Astrocyte (in vitro differentiated cells and primary cell): ENCODE results near the gene CNN2. TPM values are rescaled to one million over a fixed set of nuclear protein-coding genes. Genes with fewer than 3 reads are reported as not detected.

Source experiments
- DNase-seq: peaks from one replicate; pipeline ENCODE4 v3.0.0-alpha.2; 2010; ENCODE audit warnings: low read depth
- FAIRE-seq: peaks from 2 replicates; lab custom pipeline; 2011; peaks lifted over from hg19 to GRCh38; lab: Jason Lieb, UNC
- H2AFZ ChIP-seq: 2 replicates; pipeline ENCODE4 v1.6.0; 2012; ENCODE audit warnings: low read depth, low read length, inconsistent platforms
- H3K27ac ChIP-seq: 2 replicates; pipeline ENCODE4 v1.5.1; 2011; ENCODE audit warnings: low read depth, low read length, inconsistent platforms
- H3K27me3 ChIP-seq: 2 replicates; pipeline ENCODE4 v1.6.0; 2011; ENCODE audit warnings: low read length, inconsistent platforms; ENCODE audit not compliant: insufficient read depth
- H3K36me3 ChIP-seq: 2 replicates; pipeline ENCODE4 v1.5.1; 2011; ENCODE audit warnings: low read length, inconsistent platforms; ENCODE audit not compliant: insufficient read depth
- H3K4me1 ChIP-seq: 2 replicates; pipeline ENCODE4 v1.5.1; 2011; ENCODE audit warnings: low read length, inconsistent platforms; ENCODE audit not compliant: insufficient read depth
- H3K4me2 ChIP-seq: 2 replicates; pipeline ENCODE4 v1.6.0; 2012; ENCODE audit warnings: low read length, inconsistent platforms
- H3K4me3 ChIP-seq: 2 replicates; pipeline ENCODE4 v1.5.1; 2011; ENCODE audit warnings: low read depth, mild to moderate bottlenecking, low read length, inconsistent platforms; ENCODE audit not compliant: insufficient read depth
- H3K79me2 ChIP-seq: 2 replicates; pipeline ENCODE4 v1.6.0; 2012; ENCODE audit warnings: mild to moderate bottlenecking, low read length, inconsistent platforms; ENCODE audit not compliant: insufficient read depth
- H3K9ac ChIP-seq: 2 replicates; pipeline ENCODE4 v1.6.0; 2012; ENCODE audit warnings: mild to moderate bottlenecking, low read length, inconsistent platforms
- H3K9me3 ChIP-seq: 2 replicates; pipeline ENCODE4 v1.5.1; 2012; ENCODE audit warnings: low read depth, mild to moderate bottlenecking, low read length, inconsistent platforms; ENCODE audit not compliant: insufficient read depth
- H4K20me1 ChIP-seq: 2 replicates; pipeline ENCODE4 v1.6.0; 2012; ENCODE audit warnings: low read length, inconsistent platforms; ENCODE audit not compliant: insufficient read depth
- H3K27ac Mint-ChIP-seq: one replicate; pipeline ENCODE4 v1.8.0; 2021; ENCODE audit warnings: mild to moderate bottlenecking, mixed read lengths; ENCODE audit not compliant: unreplicated experiment
- H3K27me3 Mint-ChIP-seq: one replicate; pipeline ENCODE4 v1.8.0; 2021; ENCODE audit warnings: low read depth, mixed read lengths; ENCODE audit not compliant: unreplicated experiment
- H3K36me3 Mint-ChIP-seq: one replicate; pipeline ENCODE4 v1.8.0; 2021; ENCODE audit warnings: low read depth, mixed read lengths; ENCODE audit not compliant: unreplicated experiment
- H3K4me1 Mint-ChIP-seq: one replicate; pipeline ENCODE4 v1.8.0; 2021; ENCODE audit warnings: low read depth, mixed read lengths; ENCODE audit not compliant: unreplicated experiment
- H3K4me3 Mint-ChIP-seq: one replicate; pipeline ENCODE4 v1.8.0; 2021; ENCODE audit warnings: mild to moderate bottlenecking, moderate library complexity, mixed read lengths; ENCODE audit not compliant: unreplicated experiment
- H3K9me3 Mint-ChIP-seq: one replicate; pipeline ENCODE4 v1.8.0; 2021; ENCODE audit warnings: mild to moderate bottlenecking, mixed read lengths; ENCODE audit not compliant: unreplicated experiment
- EZH2 ChIP-seq: IDR thresholded peaks from 2 replicates; pipeline ENCODE4 v1.6.1; 2012; ENCODE audit warnings: mild to moderate bottlenecking, low read length, inconsistent platforms; ENCODE audit not compliant: insufficient read depth
- total RNA-seq: library from RNA; stranded (reverse); gene quantifications from 2 replicates; pipeline ENCODE4 v1.2.1, GENCODE V29; 2021
- TF ChIP-seq, protein P1 (sequence below): IDR thresholded peaks from 2 replicates; pipeline ENCODE4 v1.5.1; 2011; ENCODE audit warnings: low read depth, mild to moderate bottlenecking, inconsistent platforms, low read length, moderate library complexity; ENCODE audit not compliant: insufficient read depth

CNN2 gene
- total RNA-seq, 1 donor from 2014 or later, result 819 TPM

DNA sequence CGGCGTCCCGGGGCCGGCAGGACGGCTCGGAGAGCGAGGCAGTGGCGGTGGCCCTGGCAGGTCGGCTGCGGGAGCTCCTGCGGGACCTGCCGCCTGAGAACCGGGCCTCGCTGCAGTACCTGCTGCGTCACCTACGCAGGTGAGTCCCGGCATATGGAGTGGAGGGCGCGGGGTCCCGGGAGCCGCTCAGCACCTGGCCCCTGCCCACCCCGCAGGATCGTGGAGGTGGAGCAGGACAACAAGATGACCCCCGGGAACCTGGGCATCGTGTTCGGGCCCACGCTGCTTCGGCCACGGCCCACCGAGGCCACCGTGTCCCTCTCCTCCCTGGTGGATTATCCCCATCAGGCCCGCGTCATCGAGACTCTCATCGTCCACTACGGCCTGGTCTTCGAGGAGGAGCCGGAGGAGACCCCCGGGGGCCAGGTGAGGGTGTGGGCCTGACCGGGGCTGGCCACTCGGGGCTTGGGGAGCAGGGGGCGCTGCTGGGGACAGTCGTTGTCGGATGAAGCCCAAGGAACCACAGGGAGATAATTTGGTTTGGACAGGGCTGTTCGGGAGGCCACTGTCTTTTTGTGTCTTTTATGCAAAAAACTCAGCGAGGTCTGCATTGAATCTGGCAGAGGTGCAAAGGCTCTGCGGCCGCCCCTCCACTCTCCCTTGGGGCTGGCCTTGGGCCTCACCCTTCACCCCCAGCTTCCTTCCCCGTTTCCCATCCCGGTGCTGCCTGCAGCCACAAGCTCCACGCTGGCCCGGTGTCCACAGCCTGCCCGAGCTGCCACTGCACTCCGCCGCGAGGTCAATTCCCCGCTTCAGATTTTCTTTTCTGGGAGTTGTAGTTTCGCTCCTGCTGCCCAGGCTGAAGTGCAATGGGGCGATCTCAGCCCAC, 56.8 kb downstream of the CNN2 start:
- no peak for TF ChIP-seq EZH2
- TF ChIP-seq, protein P1, sequence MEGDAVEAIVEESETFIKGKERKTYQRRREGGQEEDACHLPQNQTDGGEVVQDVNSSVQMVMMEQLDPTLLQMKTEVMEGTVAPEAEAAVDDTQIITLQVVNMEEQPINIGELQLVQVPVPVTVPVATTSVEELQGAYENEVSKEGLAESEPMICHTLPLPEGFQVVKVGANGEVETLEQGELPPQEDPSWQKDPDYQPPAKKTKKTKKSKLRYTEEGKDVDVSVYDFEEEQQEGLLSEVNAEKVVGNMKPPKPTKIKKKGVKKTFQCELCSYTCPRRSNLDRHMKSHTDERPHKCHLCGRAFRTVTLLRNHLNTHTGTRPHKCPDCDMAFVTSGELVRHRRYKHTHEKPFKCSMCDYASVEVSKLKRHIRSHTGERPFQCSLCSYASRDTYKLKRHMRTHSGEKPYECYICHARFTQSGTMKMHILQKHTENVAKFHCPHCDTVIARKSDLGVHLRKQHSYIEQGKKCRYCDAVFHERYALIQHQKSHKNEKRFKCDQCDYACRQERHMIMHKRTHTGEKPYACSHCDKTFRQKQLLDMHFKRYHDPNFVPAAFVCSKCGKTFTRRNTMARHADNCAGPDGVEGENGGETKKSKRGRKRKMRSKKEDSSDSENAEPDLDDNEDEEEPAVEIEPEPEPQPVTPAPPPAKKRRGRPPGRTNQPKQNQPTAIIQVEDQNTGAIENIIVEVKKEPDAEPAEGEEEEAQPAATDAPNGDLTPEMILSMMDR, result no peak
- H3K4me2 ChIP-seq, result no peak overlapping the region
- Mint-ChIP-seq H3K27ac (no peak overlapping the region), H3K4me3 (no peak overlapping the region), H3K27me3 (no peaks in the 10 kb centered on the region), H3K4me1 (no peaks in the 10 kb centered on the region), H3K36me3 (peaks cover 5% of the 10 kb centered on the region), H3K9me3 (no peaks in the 10 kb centered on the region)
- no peak overlapping the region for H3K27ac ChIP-seq
- FAIRE-seq, result no peak
- H3K27me3 ChIP-seq, result no peaks in the 10 kb centered on the region
- no peak for DNase-seq
- no peak overlapping the region for H3K9ac ChIP-seq
- peaks cover 2% of the 10 kb centered on the region for H3K36me3 ChIP-seq
- no peaks in the 10 kb centered on the region for H3K4me1 ChIP-seq
- H3K79me2 ChIP-seq, result no peaks in the 10 kb centered on the region
- H3K4me3 ChIP-seq, result no peak overlapping the region
- no peaks in the 10 kb centered on the region for H3K9me3 ChIP-seq
- peaks cover 3% of the 10 kb centered on the region for H4K20me1 ChIP-seq
- H2AFZ ChIP-seq, result no peak overlapping the region

DNA sequence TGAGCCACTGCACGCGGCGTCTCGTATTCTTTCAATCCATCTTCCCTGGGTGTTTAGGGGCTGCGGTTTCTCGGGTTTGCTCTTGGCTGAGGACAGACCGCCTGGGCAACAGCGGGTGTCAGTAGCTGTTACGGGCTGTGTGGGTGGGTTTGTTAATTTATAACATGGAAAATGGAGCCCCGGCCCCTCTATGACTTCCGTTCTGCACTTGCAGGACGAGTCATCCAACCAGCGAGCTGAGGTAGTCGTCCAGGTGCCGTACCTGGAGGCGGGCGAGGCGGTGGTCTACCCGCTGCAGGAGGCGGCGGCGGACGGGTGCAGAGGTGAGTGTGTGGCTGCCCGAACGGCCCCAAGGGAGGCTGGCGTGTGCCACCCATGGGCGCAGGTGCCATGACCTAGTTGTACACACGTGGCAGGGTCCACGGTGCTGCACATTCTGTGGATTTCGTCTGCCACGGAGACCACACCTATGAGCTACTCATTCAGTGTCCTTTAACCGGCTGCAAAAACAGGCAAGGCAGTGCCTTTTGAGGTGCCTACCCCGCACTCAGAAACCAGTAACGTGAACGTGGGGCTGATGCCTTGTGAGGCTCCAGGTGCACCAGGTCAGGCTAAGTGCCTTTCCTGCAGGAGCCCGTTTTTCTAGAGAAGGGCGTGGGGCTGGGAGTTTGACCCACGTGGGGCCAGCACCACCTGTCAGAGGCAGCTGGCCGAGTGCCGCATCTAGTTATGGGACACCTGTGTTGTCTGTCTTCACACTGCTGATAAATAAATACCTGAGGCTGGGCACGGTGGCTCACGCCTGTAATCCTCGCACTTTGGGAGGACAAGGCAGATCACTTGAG, 57.8 kb downstream of the CNN2 start:
- Histone ChIP-seq H3K4me3 (no peak overlapping the region), H4K20me1 (peaks cover 3% of the 10 kb centered on the region), H3K9ac (no peak overlapping the region), H3K9me3 (no peaks in the 10 kb centered on the region), H3K4me2 (no peak overlapping the region), H3K36me3 (peaks cover 2% of the 10 kb centered on the region), H3K4me1 (no peaks in the 10 kb centered on the region), H3K27me3 (no peaks in the 10 kb centered on the region), H2AFZ (no peak overlapping the region), H3K27ac (no peak overlapping the region), H3K79me2 (no peaks in the 10 kb centered on the region)
- no peaks in the 10 kb centered on the region for H3K4me1 Mint-ChIP-seq
- H3K9me3 Mint-ChIP-seq, result no peaks in the 10 kb centered on the region
- no peak for DNase-seq
- H3K36me3 Mint-ChIP-seq, result peaks cover 5% of the 10 kb centered on the region
- TF ChIP-seq EZH2, result no peak
- TF ChIP-seq, protein P1, result no peak
- H3K27me3 Mint-ChIP-seq, result no peaks in the 10 kb centered on the region
- H3K4me3 Mint-ChIP-seq, result no peak overlapping the region
- FAIRE-seq, result no peak
- no peak overlapping the region for H3K27ac Mint-ChIP-seq
